Cardiac fibroblast (primary cell): ENCODE measurements around the gene LRRC4C.

ENCODE experiments used
- DNase-seq, 2 donors: peaks; one replicate each; pipeline versions ENCODE4 v3.0.0 to v3.0.0-alpha.2; 2010; ENCODE audit warnings: low read depth in 2 of 2
- H3K4me3 ChIP-seq, 2 donors: replicated peaks in 1 of 2; 1 replicate in 1 of 2; 2 replicates in 1 of 2; pipeline ENCODE4 v1.5.1; 2011; ENCODE audit warnings: low read depth in 2 of 2, low read length in 2 of 2, mild to moderate bottlenecking in 2 of 2, moderate library complexity in 1 of 2
- TF ChIP-seq, protein P1 (sequence below): IDR thresholded peaks from one replicate; pipeline ENCODE4 v1.5.1; 2011; ENCODE audit warnings: low read depth, mild to moderate bottlenecking, low read length, inconsistent platforms

Gene LRRC4C

DNA sequence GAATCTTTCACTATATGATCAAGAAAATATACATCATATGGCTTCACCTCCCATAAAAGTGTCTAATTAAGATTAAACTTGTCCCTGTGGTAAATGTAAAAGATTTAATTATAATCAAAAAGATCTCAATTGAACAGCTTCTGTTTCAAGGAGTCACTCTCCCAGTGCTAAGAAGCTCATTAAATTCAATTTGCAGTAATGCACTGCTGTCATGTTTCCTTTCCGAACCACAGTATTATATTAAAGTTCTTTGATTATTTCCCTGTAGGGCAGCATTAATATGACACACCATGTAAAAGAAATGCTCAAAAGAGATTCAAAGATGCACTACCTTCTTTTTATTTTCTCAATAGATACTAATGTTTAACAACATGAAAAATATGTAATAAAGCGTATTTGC, 758.4 kb downstream of the LRRC4C start:
- no peak for DNase-seq
- no peak overlapping the region for H3K4me3 ChIP-seq
- TF ChIP-seq, protein P1, sequence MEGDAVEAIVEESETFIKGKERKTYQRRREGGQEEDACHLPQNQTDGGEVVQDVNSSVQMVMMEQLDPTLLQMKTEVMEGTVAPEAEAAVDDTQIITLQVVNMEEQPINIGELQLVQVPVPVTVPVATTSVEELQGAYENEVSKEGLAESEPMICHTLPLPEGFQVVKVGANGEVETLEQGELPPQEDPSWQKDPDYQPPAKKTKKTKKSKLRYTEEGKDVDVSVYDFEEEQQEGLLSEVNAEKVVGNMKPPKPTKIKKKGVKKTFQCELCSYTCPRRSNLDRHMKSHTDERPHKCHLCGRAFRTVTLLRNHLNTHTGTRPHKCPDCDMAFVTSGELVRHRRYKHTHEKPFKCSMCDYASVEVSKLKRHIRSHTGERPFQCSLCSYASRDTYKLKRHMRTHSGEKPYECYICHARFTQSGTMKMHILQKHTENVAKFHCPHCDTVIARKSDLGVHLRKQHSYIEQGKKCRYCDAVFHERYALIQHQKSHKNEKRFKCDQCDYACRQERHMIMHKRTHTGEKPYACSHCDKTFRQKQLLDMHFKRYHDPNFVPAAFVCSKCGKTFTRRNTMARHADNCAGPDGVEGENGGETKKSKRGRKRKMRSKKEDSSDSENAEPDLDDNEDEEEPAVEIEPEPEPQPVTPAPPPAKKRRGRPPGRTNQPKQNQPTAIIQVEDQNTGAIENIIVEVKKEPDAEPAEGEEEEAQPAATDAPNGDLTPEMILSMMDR: no peak

DNA sequence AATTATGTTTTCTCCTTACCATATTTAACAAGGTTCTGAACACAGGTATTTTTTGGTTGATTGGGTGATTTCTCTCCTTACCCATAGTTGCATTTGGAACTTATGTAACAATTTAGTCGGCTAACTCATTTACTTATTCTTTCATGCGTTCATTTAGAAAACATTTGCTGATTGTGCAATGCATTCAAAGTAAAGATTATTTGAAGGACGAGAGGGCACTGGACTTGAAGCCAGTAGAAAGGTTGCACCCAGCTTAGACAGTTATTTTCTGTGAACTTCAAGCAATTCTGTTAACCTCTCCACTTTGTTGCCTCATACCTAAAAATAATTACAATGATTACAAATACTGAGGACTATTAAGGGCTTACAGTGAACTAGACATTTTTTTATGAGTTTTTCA, 769.6 kb downstream of the LRRC4C start:
- TF ChIP-seq, protein P1: no peak
- DNase-seq: no peak
- no peak overlapping the region for H3K4me3 ChIP-seq

DNA sequence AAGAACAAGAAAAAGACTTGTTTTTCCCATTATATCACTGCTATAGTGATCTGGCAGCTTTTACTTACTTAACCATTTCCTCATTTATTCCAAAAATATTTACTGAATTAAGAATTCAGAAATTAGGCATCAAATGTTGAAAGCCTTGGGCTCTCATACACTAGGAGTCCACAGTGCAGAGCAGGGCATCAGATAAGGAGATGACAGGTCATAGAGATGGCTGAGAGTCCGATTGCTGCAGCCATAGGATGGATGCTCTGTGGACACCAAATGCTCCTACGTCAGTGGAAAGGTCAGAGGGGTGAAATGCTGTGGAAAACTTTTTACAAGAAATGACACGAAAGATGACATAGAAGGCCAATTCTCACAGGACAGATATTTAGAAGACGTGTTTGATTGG, 771.1 kb downstream of the LRRC4C start:
- DNase-seq: no peak
- H3K4me3 ChIP-seq: no peak overlapping the region
- TF ChIP-seq, protein P1: no peak

DNA sequence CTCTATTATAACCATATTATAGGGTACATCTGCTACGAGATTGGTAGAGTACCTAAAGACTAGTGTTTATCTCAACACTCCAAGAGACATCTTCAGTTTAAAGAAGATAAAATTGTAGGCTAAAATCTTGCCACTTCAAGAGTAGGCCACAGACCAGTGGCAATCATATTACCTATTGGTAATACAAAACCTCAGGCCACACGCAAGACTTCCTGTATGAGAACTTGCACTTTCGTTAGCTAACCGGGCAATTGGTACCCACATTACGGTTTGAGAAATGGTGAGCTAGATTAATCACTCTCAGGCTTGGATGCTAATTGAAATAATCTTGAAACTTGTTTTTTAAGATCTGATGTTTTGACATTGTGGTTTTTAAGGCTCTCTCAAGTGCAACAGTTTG, 772.7 kb downstream of the LRRC4C start:
- DNase-seq: no peak
- no peak overlapping the region for H3K4me3 ChIP-seq
- TF ChIP-seq, protein P1: no peak

DNA sequence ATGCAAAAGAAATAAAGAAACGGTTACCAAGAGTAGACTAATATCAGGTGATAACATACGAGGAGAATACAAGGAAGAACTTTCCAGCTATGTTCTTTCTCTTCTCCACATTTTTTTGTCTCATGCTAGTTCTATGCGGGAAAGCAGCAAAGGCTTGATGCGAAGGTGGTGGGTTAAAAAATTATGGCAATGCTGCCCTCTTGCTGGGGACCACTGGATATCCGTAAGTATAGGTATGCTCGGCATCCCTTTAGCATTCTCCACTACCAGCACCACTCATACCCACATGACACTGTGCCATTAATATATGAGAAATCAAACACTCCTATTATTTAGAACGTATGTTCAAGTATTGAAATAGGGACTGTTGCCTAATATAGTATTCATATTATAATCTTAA, 776.4 kb downstream of the LRRC4C start:
- H3K4me3 ChIP-seq: no peak overlapping the region
- TF ChIP-seq, protein P1: no peak
- no peak for DNase-seq

DNA sequence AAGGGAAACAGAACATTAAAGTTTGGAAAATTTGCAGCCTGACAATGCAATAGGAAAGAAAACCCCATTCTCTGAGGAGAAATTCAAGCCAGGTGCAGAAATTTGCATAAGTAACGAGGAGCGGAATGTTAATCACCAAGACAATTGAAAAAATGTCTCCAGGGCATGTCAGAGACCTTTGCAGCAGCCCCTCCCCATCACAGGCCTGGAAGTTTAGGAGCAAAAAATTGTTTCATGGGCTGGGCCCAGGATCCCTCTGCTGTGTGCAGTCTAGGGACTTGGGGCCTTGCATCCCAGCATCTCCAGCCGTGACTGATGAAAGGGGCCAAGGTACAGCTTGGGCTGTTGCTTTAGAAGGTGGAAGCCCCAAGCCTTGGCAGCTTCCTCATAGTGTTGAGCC, 780.2 kb downstream of the LRRC4C start:
- H3K4me3 ChIP-seq: no peak overlapping the region
- no peak for DNase-seq
- TF ChIP-seq, protein P1: no peak

DNA sequence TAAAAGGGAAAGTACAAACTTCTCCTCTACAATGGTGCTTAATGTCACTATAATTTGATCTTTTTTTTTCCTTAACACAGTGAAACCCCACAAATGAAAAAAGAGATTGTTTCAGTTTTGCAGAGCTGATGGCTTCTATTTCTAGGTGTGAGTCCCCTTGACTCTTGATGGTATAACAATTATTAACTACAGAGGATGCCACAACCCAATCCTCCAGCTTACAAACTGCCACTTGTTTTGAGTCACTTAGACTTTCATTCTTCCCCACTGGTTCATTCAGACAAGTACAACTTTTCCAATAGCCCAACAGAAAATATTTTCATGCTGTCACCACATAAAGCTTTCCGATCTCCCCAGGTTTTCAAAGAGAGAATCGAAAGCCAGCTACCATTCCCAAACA, 812.2 kb downstream of the LRRC4C start:
- DNase-seq: no peak
- no peak overlapping the region for H3K4me3 ChIP-seq
- TF ChIP-seq, protein P1: no peak
